ENCODE results near the gene GABRR3. TPM values are rescaled to one million over a fixed set of nuclear protein-coding genes. Genes with fewer than 3 reads are reported as not detected.
A peak's percentile ranks its signal among the peaks of the same experiment; 100 is the strongest.

GABRR3 gene
- total RNA-seq, 1 experiment from 2014 or later: not detected

- H3K4me3 Mint-ChIP-seq (ENCODE audit: low read depth, unreplicated experiment): no peak overlapping the region
- intact Hi-C loops (cut with micrococcal nuclease; ENCODE audit: unreplicated experiment): no loop called here
Observed at GRCh38 chr3:97974996-97975395, 60.1 kb downstream of the GABRR3 start.

GRCh38 chr3:97972976-97973375 is 62.1 kb downstream of the GABRR3 start:
- CTCF ChIA-PET: no interaction called here
- H3K4me3 Mint-ChIP-seq (ENCODE audit: low read depth, unreplicated experiment): peak overlapping the region; percentile 95

More at GRCh38 chr3:97974996-97975395, 60.1 kb downstream of the GABRR3 start:
- H3K9me3 Mint-ChIP-seq (ENCODE audit: low read depth, unreplicated experiment): no peaks in the 10 kb centered on the region
- H3K4me1 Mint-ChIP-seq (ENCODE audit: low read depth, unreplicated experiment): peaks cover 12% of the 10 kb centered on the region
- no peaks in the 10 kb centered on the region for H3K27me3 Mint-ChIP-seq (ENCODE audit: unreplicated experiment)
- no peak overlapping the region for H3K27ac Mint-ChIP-seq (ENCODE audit: unreplicated experiment)
- DNase-seq: no peak
- BruUV-seq (replicated peaks): no TSS peak
- no peak for TF ChIP-seq CTCF (IDR thresholded peaks at IDR 0.05; ENCODE audit: unreplicated experiment)
- CTCF ChIA-PET: no interaction called here
- peaks cover 9% of the 10 kb centered on the region for H3K36me3 Mint-ChIP-seq (ENCODE audit: insufficient read depth, unreplicated experiment)

GRCh38 chr3:97971679-97972567 is 63.2 kb downstream of the GABRR3 start, which contains the start of gene RIOX2:
Gene RIOX2, minus strand, starts transcription at chr3:97972431. Its CDS starts 4,838 bp downstream, at chr3:97967593.
- Mint-ChIP-seq H3K4me3 (ENCODE audit: low read depth, unreplicated experiment) (peak within 1 kb of the TSS; percentile 95), H3K27me3 (ENCODE audit: unreplicated experiment) (no peaks in the 10 kb centered on the region), H3K27ac (ENCODE audit: unreplicated experiment) (peak within 1 kb of the TSS; percentile 97), H3K9me3 (ENCODE audit: low read depth, unreplicated experiment) (no peaks in the 10 kb centered on the region), H3K36me3 (ENCODE audit: insufficient read depth, unreplicated experiment) (peaks cover 9% of the 10 kb centered on the region), H3K4me1 (ENCODE audit: low read depth, unreplicated experiment) (peaks cover 15% of the 10 kb centered on the region)
- CTCF ChIA-PET: interaction anchor here (1.1 to 1.3 kb wide), 2 partner anchors 42 to 51 kb away, joined by 4 to 7 read pairs; no protein-coding TSS in a partner anchor
- no peak for TF ChIP-seq CTCF (IDR thresholded peaks at IDR 0.05; ENCODE audit: unreplicated experiment)
- peak; percentile 74 for DNase-seq
- intact Hi-C loops (cut with micrococcal nuclease; ENCODE audit: unreplicated experiment): loop anchor here (2.0 kb wide), 1 partner anchor 51 kb away; no protein-coding TSS in a partner anchor
- BruUV-seq (replicated peaks): no TSS peak

More at GRCh38 chr3:97972976-97973375, 62.1 kb downstream of the GABRR3 start:
- BruUV-seq (replicated peaks): no TSS peak
- no peak for DNase-seq
- Mint-ChIP-seq H3K36me3 (ENCODE audit: insufficient read depth, unreplicated experiment) (peaks cover 9% of the 10 kb centered on the region), H3K4me1 (ENCODE audit: low read depth, unreplicated experiment) (peaks cover 15% of the 10 kb centered on the region), H3K27me3 (ENCODE audit: unreplicated experiment) (no peaks in the 10 kb centered on the region), H3K27ac (ENCODE audit: unreplicated experiment) (no peak overlapping the region), H3K9me3 (ENCODE audit: low read depth, unreplicated experiment) (no peaks in the 10 kb centered on the region)
- no peak for TF ChIP-seq CTCF (IDR thresholded peaks at IDR 0.05; ENCODE audit: unreplicated experiment)
- intact Hi-C loops (cut with micrococcal nuclease; ENCODE audit: unreplicated experiment): no loop called here

- Mint-ChIP-seq H3K4me1 (ENCODE audit: low read depth, unreplicated experiment) (peaks cover 15% of the 10 kb centered on the region), H3K27ac (ENCODE audit: unreplicated experiment) (peak overlapping the region; percentile 97), H3K36me3 (ENCODE audit: insufficient read depth, unreplicated experiment) (peaks cover 9% of the 10 kb centered on the region), H3K4me3 (ENCODE audit: low read depth, unreplicated experiment) (peak overlapping the region; percentile 95), H3K27me3 (ENCODE audit: unreplicated experiment) (no peaks in the 10 kb centered on the region), H3K9me3 (ENCODE audit: low read depth, unreplicated experiment) (no peaks in the 10 kb centered on the region)
- DNase-seq: no peak
- TSS peak; percentile 57 for BruUV-seq (replicated peaks)
- intact Hi-C loops (cut with micrococcal nuclease; ENCODE audit: unreplicated experiment): loop anchor here (2.0 kb wide), 1 partner anchor 52 kb away; no protein-coding TSS in a partner anchor
- no peak for TF ChIP-seq CTCF (IDR thresholded peaks at IDR 0.05; ENCODE audit: unreplicated experiment)
- CTCF ChIA-PET: interaction anchor here (1.1 to 1.3 kb wide), 2 partner anchors 42 to 52 kb away, joined by 4 to 7 read pairs; no protein-coding TSS in a partner anchor
Observed at GRCh38 chr3:97970956-97971620, 64.0 kb downstream of the GABRR3 start.

Measured in Calu3 (cell line).